Muscle of leg (tissue), 11 donors: ENCODE data around the gene GBA3. TPM values are rescaled to one million over a fixed set of nuclear protein-coding genes. Genes with fewer than 3 reads are reported as not detected.

Experiments
- DNase-seq: peaks from one replicate; pipeline ENCODE4 v3.0.0; 2013
- H3K27ac ChIP-seq: one replicate; pipeline ENCODE4 v1.5.1; 2013; ENCODE audit warnings: mild to moderate bottlenecking, low read length, control low read depth
- H3K27me3 ChIP-seq: one replicate; pipeline ENCODE4 v1.6.1; 2013; ENCODE audit warnings: low read length; ENCODE audit not compliant: control insufficient read depth, insufficient read depth
- H3K36me3 ChIP-seq: one replicate; pipeline ENCODE4 v1.6.1; 2013; ENCODE audit warnings: low read length; ENCODE audit not compliant: control insufficient read depth, insufficient read depth
- H3K4me1 ChIP-seq: one replicate; pipeline ENCODE4 v1.6.1; 2013; ENCODE audit warnings: low read length; ENCODE audit not compliant: control insufficient read depth, insufficient read depth
- H3K4me3 ChIP-seq: one replicate; pipeline ENCODE4 v1.5.1; 2013; ENCODE audit warnings: low read length, control low read depth
- H3K9me3 ChIP-seq: replicated peaks from 2 replicates; pipeline ENCODE4 v1.6.1; 2013; ENCODE audit warnings: low read depth, low read length; ENCODE audit not compliant: control insufficient read depth
- WGBS: methylation state at CpG from one replicate; pipeline ENCODE4 v1.1.5; 2013; ENCODE audit warnings: missing lambda C conversion rate; ENCODE audit not compliant: insufficient coverage; 5-methylcytosine and 5-hydroxymethylcytosine counted together
- polyA plus RNA-seq, 8 donors: library from polyadenylated mRNA; unstranded; fragments of 120-200 nt; gene quantifications; one replicate each; pipeline versions ENCODE4 v1.2.1 to v1.2.3, GENCODE V29; 2013; ENCODE audit warnings: inconsistent platforms in 1 of 8, low replicate concordance in 1 of 8; ENCODE audit not compliant: insufficient read length in 8 of 8, insufficient read depth in 1 of 8
- total RNA-seq: library from RNA; stranded (reverse); fragments of 120-200 nt; gene quantifications from one replicate; pipeline ENCODE4 v1.2.4, GENCODE V29; 2013

GBA3 gene
- total and polyA plus RNA-seq, 9 donors: 0.07 to 4.8 (median 0.27) TPM

- 67% methylated on average over 2 of the region's 2 CpGs for WGBS
- no peaks in the 10 kb centered on the region for H3K27me3 ChIP-seq
- H3K27ac ChIP-seq: no peak overlapping the region
- H3K9me3 ChIP-seq: no peaks in the 10 kb centered on the region
- H3K36me3 ChIP-seq: no peaks in the 10 kb centered on the region
- no peak overlapping the region for H3K4me3 ChIP-seq
- no peak for DNase-seq
- H3K4me1 ChIP-seq: no peaks in the 10 kb centered on the region
Observed at GRCh38 chr4:22762548-22762947, 69.8 kb downstream of the GBA3 start.

GRCh38 chr4:22764183-22764582 lies 71.4 kb downstream of the GBA3 start:
- Histone ChIP-seq H3K9me3 (no peaks in the 10 kb centered on the region), H3K4me3 (no peak overlapping the region), H3K27me3 (no peaks in the 10 kb centered on the region), H3K27ac (no peak overlapping the region), H3K4me1 (no peaks in the 10 kb centered on the region), H3K36me3 (no peaks in the 10 kb centered on the region)
- no peak for DNase-seq
- no CpG with 5 or more reads among the region's 3 CpGs for WGBS

- DNase-seq: no peak
- no peaks in the 10 kb centered on the region for H3K36me3 ChIP-seq
- no peak overlapping the region for H3K4me3 ChIP-seq
- 57% methylated on average over 2 of the region's 2 CpGs for WGBS
- no peaks in the 10 kb centered on the region for H3K27me3 ChIP-seq
- H3K9me3 ChIP-seq: no peaks in the 10 kb centered on the region
- no peak overlapping the region for H3K27ac ChIP-seq
- H3K4me1 ChIP-seq: no peaks in the 10 kb centered on the region
Observed at GRCh38 chr4:22766068-22766467, 73.3 kb downstream of the GBA3 start.

GRCh38 chr4:22778547-22779163 lies 85.9 kb downstream of the GBA3 start:
- Histone ChIP-seq H3K36me3 (no peaks in the 10 kb centered on the region), H3K4me1 (no peaks in the 10 kb centered on the region), H3K27ac (no peak overlapping the region), H3K9me3 (no peaks in the 10 kb centered on the region), H3K27me3 (no peaks in the 10 kb centered on the region), H3K4me3 (no peak overlapping the region)
- DNase-seq: no peak
- WGBS: 97% methylated on average over 30 of the region's 37 CpGs

- H3K4me1 ChIP-seq: no peaks in the 10 kb centered on the region
- H3K27ac ChIP-seq: no peak overlapping the region
- peaks cover 2% of the 10 kb centered on the region for H3K27me3 ChIP-seq
- no peaks in the 10 kb centered on the region for H3K36me3 ChIP-seq
- DNase-seq: peak; percentile 22
- no peaks in the 10 kb centered on the region for H3K9me3 ChIP-seq
- H3K4me3 ChIP-seq: no peak overlapping the region
- no CpG with 5 or more reads among the region's 4 CpGs for WGBS
Observed at GRCh38 chr4:22780317-22780716, 87.6 kb downstream of the GBA3 start.

GRCh38 chr4:22780797-22781196 lies 88.1 kb downstream of the GBA3 start:
- Histone ChIP-seq H3K4me1 (no peaks in the 10 kb centered on the region), H3K27me3 (peaks cover 2% of the 10 kb centered on the region), H3K27ac (no peak overlapping the region), H3K36me3 (no peaks in the 10 kb centered on the region), H3K4me3 (no peak overlapping the region), H3K9me3 (no peaks in the 10 kb centered on the region)
- no peak for DNase-seq
- 48% methylated on average over 3 of the region's 3 CpGs for WGBS

GRCh38 chr4:22787753-22788375 lies 95.1 kb downstream of the GBA3 start:
- H3K27ac ChIP-seq: no peak overlapping the region
- DNase-seq: no peak
- no peak overlapping the region for H3K4me3 ChIP-seq
- no peaks in the 10 kb centered on the region for H3K9me3 ChIP-seq
- H3K36me3 ChIP-seq: no peaks in the 10 kb centered on the region
- no peaks in the 10 kb centered on the region for H3K4me1 ChIP-seq
- WGBS: no CpG with 5 or more reads among the region's 6 CpGs
- peaks cover 2% of the 10 kb centered on the region for H3K27me3 ChIP-seq

GRCh38 chr4:22790631-22791030 lies 97.9 kb downstream of the GBA3 start:
- Histone ChIP-seq H3K27ac (no peak overlapping the region), H3K4me3 (no peak overlapping the region), H3K36me3 (no peaks in the 10 kb centered on the region), H3K9me3 (no peaks in the 10 kb centered on the region), H3K4me1 (no peaks in the 10 kb centered on the region), H3K27me3 (no peaks in the 10 kb centered on the region)
- WGBS: 44% methylated on average over 1 of the region's 2 CpGs
- DNase-seq: no peak

- Histone ChIP-seq H3K36me3 (no peaks in the 10 kb centered on the region), H3K27ac (peak overlapping the region; percentile 23), H3K27me3 (no peaks in the 10 kb centered on the region), H3K4me1 (no peaks in the 10 kb centered on the region), H3K4me3 (no peak overlapping the region), H3K9me3 (no peaks in the 10 kb centered on the region)
- WGBS: 74% methylated on average over 4 of the region's 5 CpGs
- peak; percentile 47 for DNase-seq
Observed at GRCh38 chr4:22794732-22795131, 102.0 kb downstream of the GBA3 start.

GRCh38 chr4:22801391-22801790 lies 108.7 kb downstream of the GBA3 start:
- Histone ChIP-seq H3K4me3 (no peak overlapping the region), H3K36me3 (no peaks in the 10 kb centered on the region), H3K9me3 (no peaks in the 10 kb centered on the region), H3K27me3 (no peaks in the 10 kb centered on the region), H3K4me1 (peaks cover 4% of the 10 kb centered on the region), H3K27ac (no peak overlapping the region)
- DNase-seq: no peak

GRCh38 chr4:22802876-22803275 lies 110.1 kb downstream of the GBA3 start:
- Histone ChIP-seq H3K27me3 (no peaks in the 10 kb centered on the region), H3K27ac (no peak overlapping the region), H3K9me3 (no peaks in the 10 kb centered on the region), H3K4me1 (peaks cover 4% of the 10 kb centered on the region), H3K36me3 (no peaks in the 10 kb centered on the region), H3K4me3 (no peak overlapping the region)
- 67% methylated on average over 1 of the region's 4 CpGs for WGBS
- peak; percentile 69 for DNase-seq
